H9 (cell line): ENCODE measurements around the gene MAD2L1. TPM values are rescaled to one million over a fixed set of nuclear protein-coding genes. Genes with fewer than 3 reads are reported as not detected.

Source experiments
- DNase-seq: peaks from one replicate; pipeline ENCODE4 v3.0.0-alpha.2; 2017
- H2AFZ ChIP-seq: one replicate; pipeline ENCODE4 v1.6.1; 2013; ENCODE audit warnings: mild to moderate bottlenecking, low read length, control low read depth, moderate library complexity
- H2AK5ac ChIP-seq: 2 replicates; pipeline ENCODE4 v1.6.1; 2013; ENCODE audit warnings: low read length, control low read depth, mixed read lengths; ENCODE audit not compliant: insufficient read length
- H2BK120ac ChIP-seq: one replicate; pipeline ENCODE4 v1.6.1; 2013; ENCODE audit warnings: low read depth, mild to moderate bottlenecking, low read length, control low read depth, inconsistent platforms; ENCODE audit not compliant: poor library complexity, severe bottlenecking
- H2BK12ac ChIP-seq: 2 replicates; pipeline ENCODE4 v1.6.1; 2013; ENCODE audit warnings: low read length, control low read depth, mixed read lengths, low read depth; ENCODE audit not compliant: insufficient read length
- H2BK15ac ChIP-seq: 2 replicates; pipeline ENCODE4 v1.6.1; 2013; ENCODE audit warnings: low read depth, low read length, control low read depth
- H2BK20ac ChIP-seq: one replicate; pipeline ENCODE4 v1.6.1; 2013; ENCODE audit warnings: low read depth, mild to moderate bottlenecking, low read length, control low read depth, inconsistent platforms; ENCODE audit not compliant: poor library complexity, severe bottlenecking
- H2BK5ac ChIP-seq: 2 replicates; pipeline ENCODE4 v1.6.1; 2013; ENCODE audit warnings: low read length, control low read depth, mixed read lengths; ENCODE audit not compliant: insufficient read length
- H3K14ac ChIP-seq: 2 replicates; pipeline ENCODE4 v1.6.1; 2013; ENCODE audit warnings: low read length, control low read depth; ENCODE audit not compliant: insufficient read depth
- H3K18ac ChIP-seq: 2 replicates; pipeline ENCODE4 v1.6.1; 2013; ENCODE audit warnings: low read depth, mild to moderate bottlenecking, mixed read lengths, low read length, control low read depth; ENCODE audit not compliant: insufficient read length
- H3K23ac ChIP-seq: 2 replicates; pipeline ENCODE4 v1.6.1; 2013; ENCODE audit warnings: low read length, control low read depth, mixed read lengths, low read depth; ENCODE audit not compliant: insufficient read length
- H3K23me2 ChIP-seq: 2 replicates; pipeline ENCODE4 v1.6.1; 2013; ENCODE audit warnings: low read depth, mild to moderate bottlenecking, mixed read lengths, low read length, control low read depth; ENCODE audit not compliant: insufficient read length, poor library complexity, severe bottlenecking
- H3K27ac ChIP-seq: 2 replicates; pipeline ENCODE4 v1.5.1; 2013; ENCODE audit warnings: low read length, control low read depth, mixed read lengths, low read depth; ENCODE audit not compliant: insufficient read length
- H3K27me3 ChIP-seq: 2 replicates; pipeline ENCODE4 v1.6.1; 2013; ENCODE audit warnings: low read length, control low read depth, inconsistent platforms; ENCODE audit not compliant: insufficient read depth
- H3K4ac ChIP-seq: 2 replicates; pipeline ENCODE4 v1.6.1; 2013; ENCODE audit warnings: low read depth, mild to moderate bottlenecking, control low read depth, inconsistent platforms, low read length, moderate library complexity
- H3K4me1 ChIP-seq: 2 replicates; pipeline ENCODE4 v1.6.1; 2013; ENCODE audit warnings: low read length, control low read depth, inconsistent platforms; ENCODE audit not compliant: insufficient read depth
- H3K4me2 ChIP-seq: 2 replicates; pipeline ENCODE4 v1.6.1; 2013; ENCODE audit warnings: low read length, control low read depth, mixed read lengths; ENCODE audit not compliant: insufficient read length, insufficient read depth
- H3K56ac ChIP-seq: 2 replicates; pipeline ENCODE4 v1.6.1; 2013; ENCODE audit warnings: low read depth, mild to moderate bottlenecking, mixed read lengths, low read length, control low read depth; ENCODE audit not compliant: insufficient read length
- H3K79me1 ChIP-seq: 2 replicates; pipeline ENCODE4 v1.6.1; 2013; ENCODE audit warnings: low read depth, mild to moderate bottlenecking, moderate library complexity, low read length, control low read depth, inconsistent platforms; ENCODE audit not compliant: insufficient read depth, poor library complexity, severe bottlenecking
- H3K79me2 ChIP-seq: 2 replicates; pipeline ENCODE4 v1.6.1; 2013; ENCODE audit warnings: low read length, control low read depth, inconsistent platforms; ENCODE audit not compliant: insufficient read depth
- H3K9ac ChIP-seq: 2 replicates; pipeline ENCODE4 v1.6.1; 2013; ENCODE audit warnings: low read length, control low read depth, mixed read lengths; ENCODE audit not compliant: insufficient read length; ENCODE audit errors: extremely low read depth
- H3K9me3 ChIP-seq: one replicate; pipeline ENCODE4 v1.6.1; 2013; ENCODE audit warnings: low read depth, low read length, inconsistent platforms; ENCODE audit not compliant: control insufficient read depth
- H3T11ph ChIP-seq: one replicate; pipeline ENCODE4 v1.6.1; 2013; ENCODE audit warnings: mild to moderate bottlenecking, low read length, control low read depth, inconsistent platforms
- H4K20me1 ChIP-seq: one replicate; pipeline ENCODE4 v1.6.1; 2013; ENCODE audit not compliant: control insufficient read depth, insufficient read length, insufficient read depth
- H4K5ac ChIP-seq: 2 replicates; pipeline ENCODE4 v1.6.1; 2013; ENCODE audit warnings: low read depth, mild to moderate bottlenecking, mixed read lengths, low read length, control low read depth; ENCODE audit not compliant: insufficient read length
- H4K8ac ChIP-seq: replicated peaks from 2 replicates; pipeline ENCODE4 v1.6.1; 2013; ENCODE audit warnings: low read length, control low read depth, mixed read lengths, low read depth; ENCODE audit not compliant: insufficient read length
- H4K91ac ChIP-seq: 2 replicates; pipeline ENCODE4 v1.6.1; 2013; ENCODE audit warnings: low read depth, mild to moderate bottlenecking, moderate library complexity, mixed read lengths, low read length, control low read depth; ENCODE audit not compliant: insufficient read length
- H3K27ac Mint-ChIP-seq, 3 experiments: 2 replicates in 2 of 3; 3 replicates in 1 of 3; pipeline ENCODE4 v1.8.0; 2020 to 2021; ENCODE audit warnings: mixed read lengths in 3 of 3, mild to moderate bottlenecking in 1 of 3, moderate library complexity in 1 of 3
- H3K27me3 Mint-ChIP-seq: 2 replicates; pipeline ENCODE4 v1.8.0; 2021; ENCODE audit warnings: low read depth, mild to moderate bottlenecking, moderate library complexity, mixed read lengths
- H3K36me3 Mint-ChIP-seq, 3 experiments: 2 replicates in 2 of 3; 3 replicates in 1 of 3; pipeline ENCODE4 v1.8.0; 2020 to 2021; ENCODE audit warnings: low read depth in 3 of 3, mixed read lengths in 3 of 3; ENCODE audit not compliant: insufficient read depth in 1 of 3
- H3K4me1 Mint-ChIP-seq, 2 experiments: 2 replicates each; pipeline ENCODE4 v1.8.0; 2020; ENCODE audit warnings: mixed read lengths in 2 of 2
- H3K4me3 Mint-ChIP-seq, 2 experiments: 2 replicates in 1 of 2; 3 replicates in 1 of 2; pipeline ENCODE4 v1.8.0; 2020 to 2021; ENCODE audit warnings: mild to moderate bottlenecking in 2 of 2, mixed read lengths in 2 of 2, moderate library complexity in 1 of 2
- H3K9me3 Mint-ChIP-seq, 2 experiments: 2 replicates in 1 of 2; 3 replicates in 1 of 2; pipeline ENCODE4 v1.8.0; 2020; ENCODE audit warnings: mild to moderate bottlenecking in 2 of 2, mixed read lengths in 2 of 2, moderate library complexity in 1 of 2
- CTCF ChIP-seq: fragments of 200-600 bp; sonication (generic); conservative IDR thresholded peaks from 3 replicates; pipeline ENCODE4 v1.8.0; 2021; ENCODE audit warnings: antibody characterized with exemption, mild to moderate bottlenecking
- WGBS: extraction: QIAGEN DNeasy Blood & Tissue Kit; methylation state at CpG from one replicate; pipeline ENCODE4 v1.1.7; 2013; ENCODE audit warnings: missing lambda C conversion rate, low lambda C conversion rate, mixed read lengths; ENCODE audit not compliant: insufficient read length; ENCODE audit errors: extremely low coverage; 5-methylcytosine and 5-hydroxymethylcytosine counted together
- total RNA-seq: library from RNA; stranded (reverse); gene quantifications from 2 replicates; pipeline ENCODE4 v1.2.1, GENCODE V29; 2021

MAD2L1 gene
- total RNA-seq, 1 experiment from 2014 or later: 87.2 TPM

GRCh38 chr4:120017939-120018692 is 48.5 kb downstream of the MAD2L1 start:
- H3K23ac ChIP-seq: no peak overlapping the region
- no peak overlapping the region for H2BK15ac ChIP-seq
- H2BK20ac ChIP-seq: no peak overlapping the region
- no CpG with 5 or more reads among the region's 6 CpGs for WGBS
- no peaks in the 10 kb centered on the region for H3K27me3 ChIP-seq
- H4K8ac ChIP-seq: no peak overlapping the region
- H3K56ac ChIP-seq: no peak overlapping the region
- no peak overlapping the region for H3K18ac ChIP-seq
- H4K20me1 ChIP-seq: no peaks in the 10 kb centered on the region
- no peak overlapping the region for H3K27ac ChIP-seq
- Mint-ChIP-seq H3K27ac (no peak overlapping the region), H3K4me1 (no peaks in the 10 kb centered on the region), H3K36me3 (peaks cover 0 to 9% (median 3%) of the 10 kb centered on the region in 3 experiments; a peak in 3 of 7 replicates), H3K9me3 (peaks cover 3 to 8% of the 10 kb centered on the region in 2 experiments; a peak in 4 of 5 replicates), H3K4me3 (no peak overlapping the region), H3K27me3 (peaks cover 21% of the 10 kb centered on the region)
- no peak overlapping the region for H3K4me2 ChIP-seq
- no peak overlapping the region for H3K4ac ChIP-seq
- DNase-seq: no peak
- no peaks in the 10 kb centered on the region for H3K79me2 ChIP-seq
- H2AK5ac ChIP-seq: no peak overlapping the region
- H3T11ph ChIP-seq: no peak overlapping the region
- H3K9ac ChIP-seq: no peak overlapping the region
- no peaks in the 10 kb centered on the region for H3K9me3 ChIP-seq
- TF ChIP-seq CTCF: no peak
- no peak overlapping the region for H2BK5ac ChIP-seq
- H2BK12ac ChIP-seq: no peak overlapping the region
- no peak overlapping the region for H4K5ac ChIP-seq
- H2AFZ ChIP-seq: no peak overlapping the region
- H3K14ac ChIP-seq: no peak overlapping the region
- no peaks in the 10 kb centered on the region for H3K79me1 ChIP-seq
- H3K23me2 ChIP-seq: no peaks in the 10 kb centered on the region
- no peak overlapping the region for H4K91ac ChIP-seq
- no peak overlapping the region for H2BK120ac ChIP-seq
- no peaks in the 10 kb centered on the region for H3K4me1 ChIP-seq
